GM19238 (cell line): ENCODE data around the gene SPRR3.

Source experiments
- DNase-seq: peaks from one replicate; pipeline ENCODE4 v3.0.0; 2011; ENCODE audit warnings: low spot score; ENCODE audit not compliant: insufficient read length

The SPRR3 gene

DNA sequence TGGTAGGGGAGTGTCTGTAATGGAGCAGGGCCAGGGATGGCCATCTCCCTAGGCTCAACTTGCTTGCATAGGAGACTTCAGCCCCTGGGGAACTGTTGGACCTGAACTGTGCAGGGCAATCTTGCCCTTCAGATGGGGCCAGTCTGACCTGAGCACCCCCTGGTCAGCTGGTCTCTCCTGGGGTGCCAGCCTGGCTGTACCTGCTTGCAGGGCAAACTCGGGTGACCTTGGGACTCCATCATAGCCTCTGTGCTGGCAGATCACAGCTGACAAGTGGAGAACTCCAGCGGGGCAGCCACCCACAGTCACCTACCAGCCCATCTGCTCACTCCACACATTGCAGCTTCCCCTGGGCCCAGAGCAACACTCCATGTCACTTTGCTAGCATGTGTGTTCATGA, 47.7 kb downstream of the SPRR3 start:
- no peak for DNase-seq
